ENCODE measurements around the gene ECSCR.

ECSCR gene

DNA sequence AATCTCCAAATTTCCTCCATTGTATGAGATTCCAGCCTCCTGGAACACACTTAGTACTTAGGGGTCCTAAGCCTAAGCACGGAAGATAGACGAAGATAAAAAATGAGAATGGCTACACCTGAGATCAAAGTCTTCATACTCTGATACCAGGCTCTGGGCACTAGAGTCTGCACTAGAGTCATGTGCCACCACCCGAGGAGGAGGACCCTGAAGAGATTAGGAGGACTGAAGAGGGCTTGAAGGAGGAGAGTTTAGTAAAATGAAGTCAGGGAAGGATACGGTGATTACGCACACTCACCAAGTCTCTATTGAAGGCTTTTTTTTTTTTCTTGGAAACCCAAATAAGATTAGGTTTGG lies 58.1 kb downstream of the ECSCR start (continued):
- no peak for TF ChIP-seq ZNF529 (tag by site-specific recombination; IDR thresholded peaks at IDR 0.05; ENCODE audit: insufficient replicate concordance)
- no peak for TF ChIP-seq TCF7L2 (IDR thresholded peaks at IDR 0.05; ENCODE audit: borderline replicate concordance, low read depth, low read length)
- TF ChIP-seq ZNF561 (tag by site-specific recombination; IDR thresholded peaks at IDR 0.05; ENCODE audit: borderline replicate concordance) = 0 out of 2 replicates have a peak, but pooled peaks have one; percentile 12
- TF ChIP-seq ZNF221 (tag by site-specific recombination; IDR thresholded peaks at IDR 0.05; ENCODE audit: borderline replicate concordance) = no peak
- TF ChIP-seq ZNF335 (tag by site-specific recombination; conservative IDR thresholded peaks at IDR 0.05) = 0 out of 2 replicates have a peak, but pooled peaks have one; percentile 47
- no peak for TF ChIP-seq ZNF16 (tag by site-specific recombination; IDR thresholded peaks at IDR 0.05; ENCODE audit: low read depth)
- no peak for TF ChIP-seq YY2 (tag by site-specific recombination; IDR thresholded peaks at IDR 0.05)
- TF ChIP-seq ZNF544 (tag by site-specific recombination; IDR thresholded peaks at IDR 0.05) = no peak
- TF ChIP-seq, protein P1, sequence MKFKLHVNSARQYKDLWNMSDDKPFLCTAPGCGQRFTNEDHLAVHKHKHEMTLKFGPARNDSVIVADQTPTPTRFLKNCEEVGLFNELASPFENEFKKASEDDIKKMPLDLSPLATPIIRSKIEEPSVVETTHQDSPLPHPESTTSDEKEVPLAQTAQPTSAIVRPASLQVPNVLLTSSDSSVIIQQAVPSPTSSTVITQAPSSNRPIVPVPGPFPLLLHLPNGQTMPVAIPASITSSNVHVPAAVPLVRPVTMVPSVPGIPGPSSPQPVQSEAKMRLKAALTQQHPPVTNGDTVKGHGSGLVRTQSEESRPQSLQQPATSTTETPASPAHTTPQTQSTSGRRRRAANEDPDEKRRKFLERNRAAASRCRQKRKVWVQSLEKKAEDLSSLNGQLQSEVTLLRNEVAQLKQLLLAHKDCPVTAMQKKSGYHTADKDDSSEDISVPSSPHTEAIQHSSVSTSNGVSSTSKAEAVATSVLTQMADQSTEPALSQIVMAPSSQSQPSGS (tag by site-specific recombination; IDR thresholded peaks at IDR 0.05; ENCODE audit: low read depth) = no peak
- no peak for TF ChIP-seq ZNF48 (tag by site-specific recombination; IDR thresholded peaks at IDR 0.05)
- no peak for TF ChIP-seq ZNF624 (tag by site-specific recombination; IDR thresholded peaks at IDR 0.05)
- no peak for TF ChIP-seq RBAK (tag by site-specific recombination; IDR thresholded peaks at IDR 0.05)
- no peak for TF ChIP-seq ZSCAN30 (tag by site-specific recombination; IDR thresholded peaks at IDR 0.05)

DNA sequence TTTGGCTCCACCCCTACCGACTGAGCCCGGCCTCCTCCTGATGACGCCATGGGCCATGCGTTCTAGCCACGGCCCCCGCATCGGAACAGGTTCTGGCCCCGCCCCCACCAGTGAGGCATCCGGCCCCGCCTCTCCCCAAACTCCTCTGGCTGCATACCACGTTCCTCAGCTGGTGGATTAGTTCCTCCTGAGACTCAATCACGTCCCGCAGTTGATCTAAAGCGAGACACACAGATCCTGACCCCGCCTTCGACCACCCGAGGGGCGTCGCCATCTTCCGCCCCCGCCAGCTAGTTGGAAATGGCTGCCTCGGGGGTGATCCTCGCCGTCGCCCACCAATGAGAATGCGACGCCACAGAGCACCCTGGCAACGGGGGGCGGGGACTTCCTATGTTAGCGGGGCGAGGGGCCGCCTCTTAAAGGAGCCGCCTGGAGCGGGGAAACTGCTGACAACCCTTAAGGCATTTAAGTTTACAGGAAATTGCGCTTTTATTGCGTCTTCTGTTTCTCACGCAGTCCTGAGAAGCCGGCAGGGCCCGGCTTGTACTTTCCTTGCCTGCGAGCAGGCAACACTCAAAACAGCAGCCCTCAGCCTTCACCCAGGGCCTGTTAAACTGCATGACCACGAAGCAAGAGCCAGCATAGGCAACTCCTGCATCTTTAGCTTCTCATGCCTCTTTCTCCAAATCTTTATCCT lies 58.6 kb downstream of the ECSCR start, which contains the start of gene SPATA24:
Gene SPATA24, minus strand, starts transcription at position 303 of the 697 bp plus-strand sequence. Its CDS starts 29 bp downstream, at position 274.
- Histone ChIP-seq H3K27ac (ENCODE audit: extremely low read depth, low read depth, low read length) (peak within 1 kb of the TSS; percentile 82), H3K4me1 (ENCODE audit: control insufficient read depth, insufficient read depth, low read length) (peaks cover 5% of the 10 kb centered on the region; the same call in 1 of the 2 replicates), H3K36me3 (ENCODE audit: control insufficient read depth in 2 of 2, insufficient read depth in 1 of 2, low read length in 2 of 2) (peaks cover 0 to 12% of the 10 kb centered on the region in 2 experiments; a peak in 2 of 3 replicates), H3K9me3 (ENCODE audit: control insufficient read depth, insufficient read depth, low read depth, low read length) (no peaks in the 10 kb centered on the region), H3K4me3 (ENCODE audit: low read depth, low read length) (peak within 1 kb of the TSS; percentile 56)
- ChIA-PET CTCF (interaction anchor here (0.6 to 1.5 kb wide), 11 partner anchors 7 to 991 kb away, joined by 3 to 4 read pairs (median 3); no protein-coding TSS in a partner anchor), POLR2A (interaction anchor here (0.6 to 2.3 kb wide), 8 partner anchors 11 to 206 kb away, joined by 3 to 8 read pairs (median 4); partner anchors contain the start of genes DNAJC18, MATR3, PAIP2 and SIL1)
- TF ChIP-seq YY1 (tag by site-specific recombination; IDR thresholded peaks at IDR 0.05) = peak; percentile 99
- TF ChIP-seq, protein P1 (tag by site-specific recombination; IDR thresholded peaks at IDR 0.05; ENCODE audit: low read depth) = peak; percentile 84
- no peak for TF ChIP-seq ZSCAN23 (tag by site-specific recombination; IDR thresholded peaks at IDR 0.05)
- TF ChIP-seq ZBTB8A (tag by site-specific recombination; IDR thresholded peaks at IDR 0.05) = peak; percentile 36
- peak; percentile 40; the same call in 1 of the 2 replicates for TF ChIP-seq ZNF394 (tag by site-specific recombination; IDR thresholded peaks at IDR 0.05; ENCODE audit: borderline replicate concordance)
- TF ChIP-seq, protein P2, sequence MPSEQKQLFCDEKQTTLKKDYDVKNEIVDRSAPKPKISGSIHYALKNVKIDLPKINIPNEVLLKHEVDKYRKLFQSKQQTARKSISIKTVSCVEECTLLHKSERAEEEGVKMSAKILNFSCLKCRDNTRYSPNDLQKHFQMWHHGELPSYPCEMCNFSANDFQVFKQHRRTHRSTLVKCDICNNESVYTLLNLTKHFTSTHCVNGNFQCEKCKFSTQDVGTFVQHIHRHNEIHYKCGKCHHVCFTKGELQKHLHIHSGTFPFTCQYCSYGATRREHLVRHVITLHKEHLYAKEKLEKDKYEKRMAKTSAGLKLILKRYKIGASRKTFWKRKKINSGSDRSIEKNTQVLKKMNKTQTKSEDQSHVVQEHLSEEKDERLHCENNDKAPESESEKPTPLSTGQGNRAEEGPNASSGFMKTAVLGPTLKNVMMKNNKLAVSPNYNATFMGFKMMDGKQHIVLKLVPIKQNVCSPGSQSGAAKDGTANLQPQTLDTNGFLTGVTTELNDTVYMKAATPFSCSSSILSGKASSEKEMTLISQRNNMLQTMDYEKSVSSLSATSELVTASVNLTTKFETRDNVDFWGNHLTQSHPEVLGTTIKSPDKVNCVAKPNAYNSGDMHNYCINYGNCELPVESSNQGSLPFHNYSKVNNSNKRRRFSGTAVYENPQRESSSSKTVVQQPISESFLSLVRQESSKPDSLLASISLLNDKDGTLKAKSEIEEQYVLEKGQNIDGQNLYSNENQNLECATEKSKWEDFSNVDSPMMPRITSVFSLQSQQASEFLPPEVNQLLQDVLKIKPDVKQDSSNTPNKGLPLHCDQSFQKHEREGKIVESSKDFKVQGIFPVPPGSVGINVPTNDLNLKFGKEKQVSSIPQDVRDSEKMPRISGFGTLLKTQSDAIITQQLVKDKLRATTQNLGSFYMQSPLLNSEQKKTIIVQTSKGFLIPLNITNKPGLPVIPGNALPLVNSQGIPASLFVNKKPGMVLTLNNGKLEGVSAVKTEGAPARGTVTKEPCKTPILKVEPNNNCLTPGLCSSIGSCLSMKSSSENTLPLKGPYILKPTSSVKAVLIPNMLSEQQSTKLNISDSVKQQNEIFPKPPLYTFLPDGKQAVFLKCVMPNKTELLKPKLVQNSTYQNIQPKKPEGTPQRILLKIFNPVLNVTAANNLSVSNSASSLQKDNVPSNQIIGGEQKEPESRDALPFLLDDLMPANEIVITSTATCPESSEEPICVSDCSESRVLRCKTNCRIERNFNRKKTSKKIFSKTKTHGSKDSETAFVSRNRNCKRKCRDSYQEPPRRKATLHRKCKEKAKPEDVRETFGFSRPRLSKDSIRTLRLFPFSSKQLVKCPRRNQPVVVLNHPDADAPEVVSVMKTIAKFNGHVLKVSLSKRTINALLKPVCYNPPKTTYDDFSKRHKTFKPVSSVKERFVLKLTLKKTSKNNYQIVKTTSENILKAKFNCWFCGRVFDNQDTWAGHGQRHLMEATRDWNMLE (tag by site-specific recombination; conservative IDR thresholded peaks at IDR 0.05; ENCODE audit: low read depth) = peak; percentile 16; the same call in 1 of the 2 replicates
- TF ChIP-seq EGR2 (tag by site-specific recombination; IDR thresholded peaks at IDR 0.05; ENCODE audit: low read depth) = peak; percentile 95
- no peak for TF ChIP-seq ZNF140 (tag by site-specific recombination; IDR thresholded peaks at IDR 0.05)
- TF ChIP-seq SP2 (tag by site-specific recombination; IDR thresholded peaks at IDR 0.05) = peak; percentile 99
- peak; percentile 93 for TF ChIP-seq ZXDB (tag by site-specific recombination; IDR thresholded peaks at IDR 0.05)
- TF ChIP-seq, protein P3, sequence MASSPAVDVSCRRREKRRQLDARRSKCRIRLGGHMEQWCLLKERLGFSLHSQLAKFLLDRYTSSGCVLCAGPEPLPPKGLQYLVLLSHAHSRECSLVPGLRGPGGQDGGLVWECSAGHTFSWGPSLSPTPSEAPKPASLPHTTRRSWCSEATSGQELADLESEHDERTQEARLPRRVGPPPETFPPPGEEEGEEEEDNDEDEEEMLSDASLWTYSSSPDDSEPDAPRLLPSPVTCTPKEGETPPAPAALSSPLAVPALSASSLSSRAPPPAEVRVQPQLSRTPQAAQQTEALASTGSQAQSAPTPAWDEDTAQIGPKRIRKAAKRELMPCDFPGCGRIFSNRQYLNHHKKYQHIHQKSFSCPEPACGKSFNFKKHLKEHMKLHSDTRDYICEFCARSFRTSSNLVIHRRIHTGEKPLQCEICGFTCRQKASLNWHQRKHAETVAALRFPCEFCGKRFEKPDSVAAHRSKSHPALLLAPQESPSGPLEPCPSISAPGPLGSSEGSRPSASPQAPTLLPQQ (tag by site-specific recombination; IDR thresholded peaks at IDR 0.05) = peak; percentile 86
- TF ChIP-seq ZNF501 (tag by site-specific recombination; IDR thresholded peaks at IDR 0.05) = 0 out of 2 replicates have a peak, but pooled peaks have one; percentile 51
- no peak for TF ChIP-seq ZNF529 (tag by site-specific recombination; IDR thresholded peaks at IDR 0.05; ENCODE audit: insufficient replicate concordance)
- peak; percentile 83 for TF ChIP-seq ZIC2 (tag by site-specific recombination; IDR thresholded peaks at IDR 0.05)
- TF ChIP-seq KLF10 (tag by site-specific recombination; IDR thresholded peaks at IDR 0.05) = peak; percentile 93
- TF ChIP-seq KLF9 (tag by site-specific recombination; IDR thresholded peaks at IDR 0.05; ENCODE audit: low read depth) = peak; percentile 98
- TF ChIP-seq ZNF335 (tag by site-specific recombination; conservative IDR thresholded peaks at IDR 0.05) = peak; percentile 85
